BLaER1 treated with 17β-estradiol and CSF1 and Interleukin-3, amounts not matched to agents 10 nM and 100 nM (cell line): ENCODE results near the gene CDK17.
"Not testable (repeated sequence)": the region's sequence is repeated elsewhere in the genome, so short reads cannot be mapped to it uniquely, and the experiment has no call there.

Source experiments
- H3K27ac ChIP-seq, 11 experiments: shearing (Covaris generic); formaldehyde crosslinking; 2 replicates each; pipeline ENCODE4 v1.8.1; 2022
- H3K27me3 ChIP-seq, 11 experiments: shearing (Covaris generic); formaldehyde crosslinking; 2 replicates each; pipeline ENCODE4 v1.8.1; 2022
- H3K36me3 ChIP-seq, 11 experiments: shearing (Covaris generic); formaldehyde crosslinking; 2 replicates each; pipeline ENCODE4 v1.8.1; 2022
- H3K4me1 ChIP-seq, 10 experiments: shearing (Covaris generic); formaldehyde crosslinking; 2 replicates each; pipeline ENCODE4 v1.8.1; 2022
- H3K4me2 ChIP-seq, 11 experiments: shearing (Covaris generic); formaldehyde crosslinking; 2 replicates each; pipeline ENCODE4 v1.8.1; 2022
- H3K4me3 ChIP-seq, 10 experiments: shearing (Covaris generic); formaldehyde crosslinking; 2 replicates each; pipeline ENCODE4 v1.8.1; 2022
- H3K9ac ChIP-seq, 11 experiments: shearing (Covaris generic); formaldehyde crosslinking; 2 replicates each; pipeline ENCODE4 v1.8.1; 2022
- H3K9me3 ChIP-seq, 11 experiments: shearing (Covaris generic); formaldehyde crosslinking; replicated peaks in 1 of 11; 2 replicates each; pipeline ENCODE4 v1.8.1; 2022
- H4K20me1 ChIP-seq, 11 experiments: shearing (Covaris generic); formaldehyde crosslinking; 2 replicates each; pipeline ENCODE4 v1.8.1; 2022
- Cebpa-rat ChIP-seq, 11 experiments: shearing (Covaris generic); IDR thresholded peaks; 2 replicates each; pipeline ENCODE4 v1.8.1; 2022

Gene CDK17

GRCh38 chr12:96398424-96399119 is 1.7 kb downstream of the CDK17 start:
- Histone ChIP-seq H3K4me2 (peak overlapping the region; percentile 80 to 97 (median 89)), H3K27ac (peak overlapping the region; percentile 95 to 100 (median 99)), H3K9me3 (no peaks in the 10 kb centered on the region), H3K9ac (peak overlapping the region; percentile 95 to 100 (median 99)), H4K20me1 (peaks cover 48 to 59% (median 57%) of the 10 kb centered on the region in 11 experiments), H3K4me1 (peaks cover 14 to 41% (median 32%) of the 10 kb centered on the region in 10 experiments), H3K4me3 (peak overlapping the region; percentile 71 to 95 (median 89)), H3K27me3 (no peaks in the 10 kb centered on the region), H3K36me3 (peaks cover 0 to 5% (median 0%) of the 10 kb centered on the region in 11 experiments; a peak in 4 of 22 replicates)
- no peak for TF ChIP-seq Cebpa-rat (IDR thresholded peaks at IDR 0.05)

DNA sequence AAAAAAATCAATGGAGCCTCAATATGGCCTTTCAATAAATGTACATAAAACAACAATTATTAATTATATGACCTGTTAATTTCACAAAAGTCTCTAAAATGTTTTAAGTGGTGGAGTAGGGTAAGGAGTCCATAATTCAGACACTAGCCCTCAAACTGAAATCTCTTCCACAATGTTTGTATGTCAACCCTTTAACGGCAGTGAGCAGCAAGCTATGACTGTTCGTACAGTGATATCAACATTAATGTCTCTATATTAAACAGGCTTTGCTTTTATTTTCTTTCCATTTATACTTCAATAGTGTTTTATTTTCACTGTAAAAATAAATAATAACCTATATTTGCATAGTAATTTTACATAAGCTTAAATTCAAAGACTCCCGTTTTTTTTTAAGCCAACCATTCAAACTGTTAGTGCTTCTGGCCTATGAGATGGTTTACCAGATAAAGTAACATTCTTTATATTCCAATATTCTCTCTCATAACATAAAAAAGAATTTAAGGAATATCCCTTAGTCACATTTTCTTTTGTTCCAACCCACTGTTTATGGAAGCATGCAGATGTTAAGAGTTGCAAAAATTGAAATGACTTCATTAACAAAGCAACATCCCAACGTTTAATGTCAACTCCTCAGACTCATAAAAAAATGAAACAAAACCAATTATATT is 2.3 kb downstream of the CDK17 start:
- Histone ChIP-seq H3K27ac (peak overlapping the region; percentile 95 to 100 (median 99); a peak in 21 of 22 replicates), H3K4me3 (peak overlapping the region; percentile 71 to 95 (median 89)), H3K27me3 (no peaks in the 10 kb centered on the region), H3K36me3 (peaks cover 0 to 5% (median 0%) of the 10 kb centered on the region in 11 experiments; a peak in 4 of 22 replicates), H3K9me3 (no peaks in the 10 kb centered on the region), H3K4me1 (peaks cover 14 to 41% (median 32%) of the 10 kb centered on the region in 10 experiments), H3K4me2 (peak overlapping the region; percentile 80 to 97 (median 89)), H3K9ac (peak overlapping the region; percentile 95 to 100 (median 99)), H4K20me1 (peaks cover 55 to 66% (median 64%) of the 10 kb centered on the region in 11 experiments)
- no peak for TF ChIP-seq Cebpa-rat (IDR thresholded peaks at IDR 0.05)

DNA sequence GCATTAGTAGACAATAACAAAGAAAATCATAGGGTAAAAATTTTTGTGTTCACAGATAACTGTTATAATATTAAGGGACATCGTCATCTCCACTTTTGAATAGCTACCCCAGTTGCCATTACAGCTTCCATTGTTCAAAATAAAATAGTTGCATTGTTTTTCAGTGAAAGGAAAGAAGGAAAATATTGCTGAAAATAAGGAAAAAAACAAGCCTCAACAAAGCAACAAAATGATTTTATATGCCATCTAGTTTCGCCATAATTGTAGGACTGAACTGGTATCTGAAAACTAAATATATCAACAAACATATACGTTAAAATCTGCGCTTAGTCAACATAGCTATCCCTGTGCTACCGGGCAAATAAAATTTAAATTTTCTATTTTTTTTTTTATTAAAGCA is 3.3 kb downstream of the CDK17 start:
- no peak overlapping the region for H3K27ac ChIP-seq
- peaks cover 0 to 9% (median 0%) of the 10 kb centered on the region in 11 experiments; a peak in 5 of 22 replicates for H3K36me3 ChIP-seq
- peak overlapping the region in 2 of 11 experiments; percentile 95 to 97; a peak in 4 of 22 replicates for H3K9ac ChIP-seq

GRCh38 chr12:96396209-96396608 is 4.0 kb downstream of the CDK17 start:
- TF ChIP-seq Cebpa-rat (IDR thresholded peaks at IDR 0.05): no peak
- H4K20me1 ChIP-seq: peaks cover 62 to 82% (median 81%) of the 10 kb centered on the region in 11 experiments
- 0 out of 22 replicates have a peak, but pooled peaks cover 0 to 2% (median 0%) of the 10 kb centered on the region in 11 experiments for H3K9me3 ChIP-seq
- H3K4me2 ChIP-seq: peak overlapping the region in 5 of 11 experiments; percentile 12 to 97 (median 28); a peak in 8 of 22 replicates
- peaks cover 0 to 9% (median 0%) of the 10 kb centered on the region in 11 experiments; a peak in 5 of 22 replicates for H3K36me3 ChIP-seq
- H3K4me3 ChIP-seq: no peak overlapping the region
- H3K27ac ChIP-seq: no peak overlapping the region
- H3K4me1 ChIP-seq: peaks cover 7 to 31% (median 22%) of the 10 kb centered on the region in 10 experiments; a peak in 19 of 20 replicates
- H3K27me3 ChIP-seq: no peaks in the 10 kb centered on the region
- H3K9ac ChIP-seq: no peak overlapping the region

More for the DNA sequence above, 3.3 kb downstream of the CDK17 start:
- Histone ChIP-seq H3K4me1 (peaks cover 11 to 36% (median 28%) of the 10 kb centered on the region in 10 experiments), H3K4me2 (peak overlapping the region; percentile 80 to 97 (median 89); a peak in 17 of 22 replicates), H4K20me1 (peaks cover 61 to 75% (median 74%) of the 10 kb centered on the region in 11 experiments), H3K4me3 (no peak overlapping the region), H3K9me3 (no peaks in the 10 kb centered on the region), H3K27me3 (no peaks in the 10 kb centered on the region)
- TF ChIP-seq Cebpa-rat (IDR thresholded peaks at IDR 0.05): no peak

DNA sequence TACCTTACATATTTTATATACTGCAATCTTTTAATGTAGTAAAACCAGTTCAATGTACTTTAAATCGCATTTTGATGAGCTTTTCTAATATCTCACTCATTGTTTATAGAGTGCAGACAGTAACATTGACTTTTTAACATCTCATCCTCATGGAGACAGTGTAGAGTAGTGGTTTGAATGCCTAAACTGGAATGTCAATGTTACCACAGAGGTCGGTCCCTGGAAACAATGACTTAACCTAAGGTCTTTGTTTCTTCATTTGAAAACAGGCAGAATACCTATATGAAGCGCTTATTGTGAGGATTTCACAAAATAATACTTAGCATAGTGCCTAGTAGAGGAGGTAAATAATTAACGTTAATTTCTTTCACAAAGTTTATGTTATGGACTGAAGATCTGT is 5.0 kb downstream of the CDK17 start:
- peaks cover 7 to 31% (median 22%) of the 10 kb centered on the region in 10 experiments; a peak in 19 of 20 replicates for H3K4me1 ChIP-seq
- no peak overlapping the region for H3K27ac ChIP-seq
- TF ChIP-seq Cebpa-rat (IDR thresholded peaks at IDR 0.05): no peak
- H3K4me3 ChIP-seq: no peak overlapping the region
- peaks cover 0 to 12% (median 0%) of the 10 kb centered on the region in 11 experiments; a peak in 5 of 22 replicates for H3K36me3 ChIP-seq
- peaks cover 0 to 7% (median 0%) of the 10 kb centered on the region in 11 experiments; a peak in 1 of 22 replicates for H3K9me3 ChIP-seq
- H3K27me3 ChIP-seq: no peaks in the 10 kb centered on the region
- H3K9ac ChIP-seq: no peak overlapping the region
- H3K4me2 ChIP-seq: no peak overlapping the region
- peaks cover 68 to 92% (median 90%) of the 10 kb centered on the region in 11 experiments for H4K20me1 ChIP-seq

DNA sequence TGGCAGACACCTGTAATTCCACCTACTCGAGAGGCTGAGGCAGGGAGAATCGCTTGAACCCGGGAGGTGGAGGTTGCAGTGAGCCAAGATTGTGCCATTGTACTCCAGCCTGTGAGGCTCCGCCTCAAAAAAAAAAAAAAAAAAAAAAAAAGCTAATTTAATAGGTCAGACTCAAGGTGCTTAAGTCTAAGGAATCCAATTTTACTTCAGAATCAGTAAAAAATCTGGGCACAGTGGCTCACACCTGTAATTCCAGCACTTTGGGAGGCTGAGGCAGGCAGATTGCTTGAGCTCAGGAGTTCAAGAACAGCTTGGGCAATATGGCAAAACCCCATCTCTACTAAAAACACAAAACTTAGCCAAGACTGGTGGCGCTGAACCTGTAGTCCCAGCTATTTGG is 7.0 kb downstream of the CDK17 start:
- not testable (repeated sequence) for H3K4me3 ChIP-seq, H3K27me3 ChIP-seq, H3K4me2 ChIP-seq, H3K9ac ChIP-seq, H3K27ac ChIP-seq
- H3K4me1 ChIP-seq: peaks cover 7 to 31% (median 19%) of the 10 kb centered on the region in 10 experiments; a peak in 19 of 20 replicates
- peaks cover 68 to 100% (median 99%) of the 10 kb centered on the region in 11 experiments for H4K20me1 ChIP-seq
- peaks cover 0 to 17% (median 3%) of the 10 kb centered on the region in 11 experiments; a peak in 7 of 22 replicates for H3K36me3 ChIP-seq
- peaks cover 0 to 13% (median 0%) of the 10 kb centered on the region in 11 experiments; a peak in 3 of 22 replicates for H3K9me3 ChIP-seq

DNA sequence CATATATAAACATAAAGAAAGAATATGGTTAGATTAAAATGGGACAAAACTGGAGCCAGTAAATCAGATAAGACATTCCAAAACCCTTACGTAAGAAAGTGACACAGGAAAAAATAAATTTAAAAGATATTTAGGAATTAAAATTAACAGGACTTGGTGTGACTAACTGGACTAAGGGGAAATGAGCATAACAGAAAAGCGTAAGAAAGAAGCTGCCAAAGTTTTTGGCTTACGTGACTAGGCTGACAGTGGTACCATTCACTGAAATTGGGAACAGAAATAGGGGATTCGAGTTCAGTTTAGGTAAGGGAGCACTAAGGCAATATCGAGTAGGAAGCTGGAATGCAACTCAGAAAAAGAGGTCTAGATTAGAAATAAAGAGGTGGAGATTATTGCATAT is 7.8 kb downstream of the CDK17 start:
- peaks cover 2 to 23% (median 17%) of the 10 kb centered on the region in 10 experiments; a peak in 19 of 20 replicates for H3K4me1 ChIP-seq
- no peak overlapping the region for H3K27ac ChIP-seq
- H4K20me1 ChIP-seq: peaks cover 68 to 100% (median 99%) of the 10 kb centered on the region in 11 experiments
- no peak overlapping the region for H3K4me2 ChIP-seq
- H3K9ac ChIP-seq: no peak overlapping the region
- no peaks in the 10 kb centered on the region for H3K27me3 ChIP-seq
- H3K4me3 ChIP-seq: no peak overlapping the region
- H3K9me3 ChIP-seq: peaks cover 0 to 13% (median 0%) of the 10 kb centered on the region in 11 experiments; a peak in 3 of 22 replicates
- peaks cover 0 to 17% (median 6%) of the 10 kb centered on the region in 11 experiments; a peak in 8 of 22 replicates for H3K36me3 ChIP-seq
- TF ChIP-seq Cebpa-rat (IDR thresholded peaks at IDR 0.05): no peak

GRCh38 chr12:96387981-96388380 is 12.3 kb downstream of the CDK17 start:
- Histone ChIP-seq H3K9ac (no peak overlapping the region), H3K9me3 (peaks cover 9 to 27% (median 22%) of the 10 kb centered on the region in 11 experiments; a peak in 20 of 22 replicates), H3K4me2 (peak overlapping the region in 1 of 11 experiments; percentile 3; a peak in 1 of 22 replicates), H4K20me1 (peaks cover 54 to 100% (median 90%) of the 10 kb centered on the region in 11 experiments), H3K27me3 (no peaks in the 10 kb centered on the region), H3K4me1 (peaks cover 4 to 19% (median 12%) of the 10 kb centered on the region in 10 experiments; a peak in 15 of 20 replicates), H3K27ac (no peak overlapping the region), H3K4me3 (no peak overlapping the region), H3K36me3 (peaks cover 4 to 40% (median 17%) of the 10 kb centered on the region in 11 experiments; a peak in 13 of 22 replicates)
- TF ChIP-seq Cebpa-rat (IDR thresholded peaks at IDR 0.05): no peak
